ENCODE results near the gene MIGA2. TPM values are rescaled to one million over a fixed set of nuclear protein-coding genes. Genes with fewer than 3 reads are reported as not detected.
A peak's percentile ranks its signal among the peaks of the same experiment; 100 is the strongest.
"Not testable (repeated sequence)": the region's sequence is repeated elsewhere in the genome, so short reads cannot be mapped to it uniquely, and the experiment has no call there.

The MIGA2 gene
- total and polyA plus RNA-seq, 2 experiments from 2014 or later, result 19.3 to 47.8 TPM

GRCh38 chr9:129001504-129002325, 34.7 kb upstream of the MIGA2 start (continued):
- TF ChIP-seq REST (IDR thresholded peaks at IDR 0.05; ENCODE audit: unreplicated experiment), result no peak

- Histone ChIP-seq H3K36me3 (ENCODE audit: insufficient read depth) (peaks cover 26% of the 10 kb centered on the region), H2AFZ (no peak overlapping the region), H3K4me3 (no peak overlapping the region), H3K79me2 (replicated peaks; ENCODE audit: insufficient read depth) (no peaks in the 10 kb centered on the region), H3K27ac (ENCODE audit: low read depth) (no peak overlapping the region), H3K9me2 (ENCODE audit: insufficient read depth) (no peaks in the 10 kb centered on the region), H3K4me2 (no peak overlapping the region), H3K4me1 (ENCODE audit: insufficient read depth) (no peaks in the 10 kb centered on the region), H3K27me3 (ENCODE audit: insufficient read depth) (no peaks in the 10 kb centered on the region), H4K20me1 (replicated peaks; ENCODE audit: insufficient read depth) (peaks cover 6% of the 10 kb centered on the region; the same call in 1 of the 2 replicates), H3F3A (replicated peaks; ENCODE audit: low read depth) (peaks cover 22% of the 10 kb centered on the region; the same call in 1 of the 2 replicates)
- Mint-ChIP-seq H3K27ac (no peak overlapping the region), H3K36me3 (ENCODE audit: low read depth) (peaks cover 92% of the 10 kb centered on the region), H3K27me3 (ENCODE audit: insufficient read depth, low read depth, poor library complexity) (peaks cover 15% of the 10 kb centered on the region), H3K4me3 (no peak overlapping the region), H3K4me1 (no peaks in the 10 kb centered on the region; the same call in 2 of the 3 replicates), H3K9me3 (no peaks in the 10 kb centered on the region)
- TF ChIP-seq POLR2AphosphoS5 (IDR thresholded peaks at IDR 0.05; ENCODE audit: low read depth) (peak; percentile 27; the same call in 1 of the 2 replicates), ZNF114 (CRISPR knock-in tag; IDR thresholded peaks at IDR 0.05) (no peak)
- no peak for ATAC-seq
- no peak for DNase-seq (ENCODE audit: low spot score)
Measured at GRCh38 chr9:129002992-129003391, 33.4 kb upstream of the MIGA2 start.

- H3K27me3 ChIP-seq (ENCODE audit: insufficient read depth); H4K20me1 ChIP-seq (replicated peaks; ENCODE audit: insufficient read depth); H3K27ac Mint-ChIP-seq; H3K9me2 ChIP-seq (ENCODE audit: insufficient read depth); H3K4me1 ChIP-seq (ENCODE audit: insufficient read depth); H2AFZ ChIP-seq; H3K27ac ChIP-seq (ENCODE audit: low read depth); H3K4me2 ChIP-seq; ATAC-seq; H3K79me2 ChIP-seq (replicated peaks; ENCODE audit: insufficient read depth); H3K4me1 Mint-ChIP-seq; H3K4me3 ChIP-seq; H3K4me3 Mint-ChIP-seq; H3K9me3 Mint-ChIP-seq; DNase-seq (ENCODE audit: low spot score): not testable (repeated sequence)
- H3K36me3 Mint-ChIP-seq (ENCODE audit: low read depth), result peaks cover 82% of the 10 kb centered on the region
- H3K27me3 Mint-ChIP-seq (ENCODE audit: insufficient read depth, low read depth, poor library complexity), result peaks cover 15% of the 10 kb centered on the region
- peaks cover 22% of the 10 kb centered on the region; the same call in 1 of the 2 replicates for H3F3A ChIP-seq (replicated peaks; ENCODE audit: low read depth)
- H3K36me3 ChIP-seq (ENCODE audit: insufficient read depth), result peaks cover 24% of the 10 kb centered on the region; the same call in 1 of the 2 replicates
Measured at GRCh38 chr9:129004173-129004572, 32.3 kb upstream of the MIGA2 start.
